HepG2 (cell line): ENCODE results near the gene METAP1D. TPM values are rescaled to one million over a fixed set of nuclear protein-coding genes. Genes with fewer than 3 reads are reported as not detected.

Experiments
- AHR ChIP-seq: IDR thresholded peaks from 2 replicates; pipeline ENCODE4 v1.6.1; 2018; ENCODE audit warnings: missing genetic modification reagents, missing compliant biosample characterization
- CENPBD1 ChIP-seq: sonication (generic); formaldehyde crosslinking; IDR thresholded peaks from 2 replicates; pipeline ENCODE4 v1.8.0; 2022; ENCODE audit warnings: missing genetic modification reagents, low read depth, mild to moderate bottlenecking, borderline replicate concordance
- DR1 ChIP-seq: sonication (generic); formaldehyde crosslinking; IDR thresholded peaks from 2 replicates; pipeline ENCODE4 v1.8.0; 2021; ENCODE audit warnings: mild to moderate bottlenecking, missing genetic modification reagents, inconsistent platforms
- HES4 ChIP-seq: sonication (generic); formaldehyde crosslinking; IDR thresholded peaks from 2 replicates; pipeline ENCODE4 v1.9.0; 2021; ENCODE audit warnings: mild to moderate bottlenecking, missing genetic modification reagents, borderline replicate concordance
- MYC ChIP-seq: sonication (generic); formaldehyde crosslinking; IDR thresholded peaks from 2 replicates; pipeline ENCODE4 v1.9.0; 2021; ENCODE audit warnings: missing genetic modification reagents, borderline replicate concordance
- RCOR2 ChIP-seq: IDR thresholded peaks from 2 replicates; pipeline ENCODE4 v1.6.1; 2016; ENCODE audit warnings: missing biosample characterization, missing genetic modification reagents
- RORA ChIP-seq: sonication (generic); formaldehyde crosslinking; IDR thresholded peaks from 2 replicates; pipeline ENCODE4 v1.5.0; 2020; ENCODE audit warnings: mild to moderate bottlenecking, missing genetic modification reagents, moderate library complexity
- SMARCE1 ChIP-seq: fragments of 450-650 bp; IDR thresholded peaks from 2 replicates; pipeline ENCODE4 v1.6.1; 2017; ENCODE audit warnings: borderline replicate concordance
- THYN1 ChIP-seq: sonication (generic); formaldehyde crosslinking; IDR thresholded peaks from 2 replicates; pipeline ENCODE4 v1.8.1; 2023; ENCODE audit warnings: low read depth, mild to moderate bottlenecking, moderate library complexity, missing genetic modification reagents, borderline replicate concordance
- TIGD3 ChIP-seq: sonication (generic); formaldehyde crosslinking; IDR thresholded peaks from 2 replicates; pipeline ENCODE4 v1.5.1; 2020; ENCODE audit warnings: mild to moderate bottlenecking, missing genetic modification reagents, borderline replicate concordance
- YY1 ChIP-seq: IDR thresholded peaks from 2 replicates; pipeline ENCODE4 v1.6.1; 2011; ENCODE audit warnings: low read length, low read depth, moderate library complexity, mild to moderate bottlenecking; ENCODE audit not compliant: insufficient read depth, insufficient replicate concordance
- ZC3H4 ChIP-seq: sonication (generic); formaldehyde crosslinking; IDR thresholded peaks from 2 replicates; pipeline ENCODE4 v1.4.0; 2020; ENCODE audit warnings: missing genetic modification reagents, borderline replicate concordance
- ZFP36L1 ChIP-seq: sonication (generic); formaldehyde crosslinking; IDR thresholded peaks from 2 replicates; pipeline ENCODE4 v1.8.0; 2022; ENCODE audit warnings: mild to moderate bottlenecking, missing genetic modification reagents, moderate library complexity
- ZNF264 ChIP-seq: sonication (generic); formaldehyde crosslinking; IDR thresholded peaks from 2 replicates; pipeline ENCODE4 v1.4.0; 2020; ENCODE audit warnings: missing genetic modification reagents
- ZNF580 ChIP-seq: IDR thresholded peaks from 2 replicates; pipeline ENCODE4 v1.6.1; 2016; ENCODE audit warnings: low read depth, borderline replicate concordance
- ZNF589 ChIP-seq: sonication (generic); formaldehyde crosslinking; conservative IDR thresholded peaks from 2 replicates; pipeline ENCODE4 v1.8.0; 2022; ENCODE audit warnings: mild to moderate bottlenecking, moderate library complexity, missing genetic modification reagents
- ZNF773 ChIP-seq: sonication (generic); formaldehyde crosslinking; IDR thresholded peaks from 2 replicates; pipeline ENCODE4 v1.4.0; 2020; ENCODE audit warnings: missing genetic modification reagents, borderline replicate concordance
- polyA plus RNA-seq, 8 experiments: library from polyadenylated mRNA; depleted of rRNA in 3 of 8; stranded (reverse) in 7 of 8; unstranded in 1 of 8; fragments of >200 nt; fragmentation: Illumina TruSeq in 4 of 8; extraction: Trizol in 4 of 8; gene quantifications; 2 replicates each; pipeline versions ENCODE4 v1.2.1 to v1.2.3, GENCODE V29; 2011 to 2016; ENCODE audit warnings: low read depth in 4 of 8, missing spikeins in 1 of 8, mixed read lengths in 1 of 8; ENCODE audit not compliant: insufficient read depth in 1 of 8
- total RNA-seq, 5 experiments: library from RNA; depleted of rRNA; stranded (reverse); fragments of >200 nt; fragmentation: Illumina TruSeq; extraction: Trizol; gene quantifications; 2 replicates each; pipeline ENCODE4 v1.2.3, GENCODE V29; 2016; ENCODE audit warnings: low read depth in 1 of 5
- TF ChIP-seq, protein P1 (sequence below): sonication (generic); formaldehyde crosslinking; IDR thresholded peaks from 2 replicates; pipeline ENCODE4 v1.8.0; 2022; ENCODE audit warnings: mild to moderate bottlenecking, missing genetic modification reagents
- TF ChIP-seq, protein P2 (sequence below): sonication (generic); formaldehyde crosslinking; IDR thresholded peaks from 2 replicates; pipeline ENCODE4 v1.4.0; 2020; ENCODE audit warnings: mild to moderate bottlenecking, low read depth, missing genetic modification reagents
- TF ChIP-seq, protein P3 (sequence below): sonication (generic); formaldehyde crosslinking; IDR thresholded peaks from 2 replicates; pipeline ENCODE4 v1.4.0; 2020; ENCODE audit warnings: missing genetic modification reagents

The METAP1D gene
- total and polyA plus RNA-seq, 2 of the 13 experiments (the other 11 are each of a cell fraction or from before 2014, with no cell fraction given) = 14.7 to 21.6 TPM

- TF ChIP-seq, protein P1, sequence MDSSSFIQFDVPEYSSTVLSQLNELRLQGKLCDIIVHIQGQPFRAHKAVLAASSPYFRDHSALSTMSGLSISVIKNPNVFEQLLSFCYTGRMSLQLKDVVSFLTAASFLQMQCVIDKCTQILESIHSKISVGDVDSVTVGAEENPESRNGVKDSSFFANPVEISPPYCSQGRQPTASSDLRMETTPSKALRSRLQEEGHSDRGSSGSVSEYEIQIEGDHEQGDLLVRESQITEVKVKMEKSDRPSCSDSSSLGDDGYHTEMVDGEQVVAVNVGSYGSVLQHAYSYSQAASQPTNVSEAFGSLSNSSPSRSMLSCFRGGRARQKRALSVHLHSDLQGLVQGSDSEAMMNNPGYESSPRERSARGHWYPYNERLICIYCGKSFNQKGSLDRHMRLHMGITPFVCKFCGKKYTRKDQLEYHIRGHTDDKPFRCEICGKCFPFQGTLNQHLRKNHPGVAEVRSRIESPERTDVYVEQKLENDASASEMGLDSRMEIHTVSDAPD (CRISPR knock-in tag) = peak; percentile 82; the same call in 1 of the 2 replicates
- TF ChIP-seq HES4 (CRISPR knock-in tag) = peak; percentile 97
- peak; percentile 85; the same call in 1 of the 2 replicates for TF ChIP-seq ZNF589 (CRISPR knock-in tag)
- peak; percentile 100 for TF ChIP-seq MYC (CRISPR knock-in tag)
- TF ChIP-seq AHR = peak; percentile 96; the same call in 1 of the 2 replicates
- no peak for TF ChIP-seq SMARCE1
- TF ChIP-seq, protein P2, sequence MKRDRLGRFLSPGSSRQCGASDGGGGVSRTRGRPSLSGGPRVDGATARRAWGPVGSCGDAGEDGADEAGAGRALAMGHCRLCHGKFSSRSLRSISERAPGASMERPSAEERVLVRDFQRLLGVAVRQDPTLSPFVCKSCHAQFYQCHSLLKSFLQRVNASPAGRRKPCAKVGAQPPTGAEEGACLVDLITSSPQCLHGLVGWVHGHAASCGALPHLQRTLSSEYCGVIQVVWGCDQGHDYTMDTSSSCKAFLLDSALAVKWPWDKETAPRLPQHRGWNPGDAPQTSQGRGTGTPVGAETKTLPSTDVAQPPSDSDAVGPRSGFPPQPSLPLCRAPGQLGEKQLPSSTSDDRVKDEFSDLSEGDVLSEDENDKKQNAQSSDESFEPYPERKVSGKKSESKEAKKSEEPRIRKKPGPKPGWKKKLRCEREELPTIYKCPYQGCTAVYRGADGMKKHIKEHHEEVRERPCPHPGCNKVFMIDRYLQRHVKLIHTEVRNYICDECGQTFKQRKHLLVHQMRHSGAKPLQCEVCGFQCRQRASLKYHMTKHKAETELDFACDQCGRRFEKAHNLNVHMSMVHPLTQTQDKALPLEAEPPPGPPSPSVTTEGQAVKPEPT (CRISPR knock-in tag) = peak; percentile 98
- peak; percentile 92 for TF ChIP-seq ZFP36L1
- peak; percentile 92; the same call in 1 of the 2 replicates for TF ChIP-seq CENPBD1 (CRISPR knock-in tag)
- TF ChIP-seq THYN1 = no peak
- TF ChIP-seq DR1 = peak; percentile 83; the same call in 1 of the 2 replicates
- peak; percentile 92 for TF ChIP-seq ZNF264 (CRISPR knock-in tag)
- peak; percentile 63; the same call in 1 of the 2 replicates for TF ChIP-seq RORA
- TF ChIP-seq ZNF580 = peak; percentile 99; the same call in 1 of the 2 replicates
- TF ChIP-seq ZC3H4 (CRISPR knock-in tag) = peak; percentile 86; the same call in 1 of the 2 replicates
- peak; percentile 100 for TF ChIP-seq YY1
- TF ChIP-seq, protein P3, sequence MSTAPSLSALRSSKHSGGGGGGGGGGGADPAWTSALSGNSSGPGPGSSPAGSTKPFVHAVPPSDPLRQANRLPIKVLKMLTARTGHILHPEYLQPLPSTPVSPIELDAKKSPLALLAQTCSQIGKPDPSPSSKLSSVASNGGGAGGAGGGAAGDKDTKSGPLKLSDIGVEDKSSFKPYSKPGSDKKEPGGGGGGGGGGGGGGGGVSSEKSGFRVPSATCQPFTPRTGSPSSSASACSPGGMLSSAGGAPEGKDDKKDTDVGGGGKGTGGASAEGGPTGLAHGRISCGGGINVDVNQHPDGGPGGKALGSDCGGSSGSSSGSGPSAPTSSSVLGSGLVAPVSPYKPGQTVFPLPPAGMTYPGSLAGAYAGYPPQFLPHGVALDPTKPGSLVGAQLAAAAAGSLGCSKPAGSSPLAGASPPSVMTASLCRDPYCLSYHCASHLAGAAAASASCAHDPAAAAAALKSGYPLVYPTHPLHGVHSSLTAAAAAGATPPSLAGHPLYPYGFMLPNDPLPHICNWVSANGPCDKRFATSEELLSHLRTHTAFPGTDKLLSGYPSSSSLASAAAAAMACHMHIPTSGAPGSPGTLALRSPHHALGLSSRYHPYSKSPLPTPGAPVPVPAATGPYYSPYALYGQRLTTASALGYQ (CRISPR knock-in tag) = peak; percentile 87; the same call in 1 of the 2 replicates
- peak; percentile 27; the same call in 1 of the 2 replicates for TF ChIP-seq RCOR2
- peak; percentile 87; the same call in 1 of the 2 replicates for TF ChIP-seq TIGD3 (CRISPR knock-in tag)
- TF ChIP-seq ZNF773 (CRISPR knock-in tag) = peak; percentile 62; the same call in 1 of the 2 replicates
Observed at GRCh38 chr2:171999604-172000469, at the start of gene METAP1D (continued).
